ENCODE measurements around the gene FOXO1. TPM values are rescaled to one million over a fixed set of nuclear protein-coding genes. Genes with fewer than 3 reads are reported as not detected.

The FOXO1 gene
- total and polyA plus RNA-seq, 2 of the 13 experiments (the other 11 are each of a cell fraction or from before 2014, with no cell fraction given) = 8.1 to 13.1 TPM

DNA sequence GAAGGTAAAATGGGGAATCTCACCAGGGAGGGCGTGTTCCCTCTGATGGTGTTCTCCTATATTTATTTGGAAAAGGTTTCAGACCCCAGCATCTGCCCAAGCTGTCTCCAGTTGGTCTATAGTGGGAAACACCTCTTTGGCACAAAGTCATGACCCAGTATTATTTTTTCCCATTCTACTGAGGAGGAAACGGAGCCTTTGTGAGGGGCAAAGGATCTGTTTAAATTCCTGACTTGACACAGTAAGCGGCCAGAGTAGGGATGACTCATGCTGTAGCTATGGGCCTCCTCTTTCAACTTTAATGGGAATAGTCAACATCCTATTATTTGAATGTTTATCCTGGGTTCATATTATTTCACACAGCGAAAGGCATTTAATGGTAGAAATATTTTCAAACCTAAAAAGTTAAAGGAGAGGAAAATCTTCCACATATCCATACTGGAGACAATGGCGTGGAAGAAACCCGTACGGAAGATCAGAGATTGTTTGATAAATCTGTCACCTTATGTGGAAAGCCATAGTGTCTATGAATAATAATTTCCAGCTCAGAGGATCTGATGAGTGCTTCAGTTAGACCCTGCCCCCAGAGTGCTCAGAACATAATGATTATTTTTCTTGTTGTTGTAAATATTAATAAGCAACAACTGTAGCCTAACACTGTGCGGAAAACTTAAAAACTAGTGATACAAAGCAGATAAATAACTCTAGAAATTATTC, 126.0 kb downstream of the FOXO1 start (continued):
- TF ChIP-seq, protein P1, sequence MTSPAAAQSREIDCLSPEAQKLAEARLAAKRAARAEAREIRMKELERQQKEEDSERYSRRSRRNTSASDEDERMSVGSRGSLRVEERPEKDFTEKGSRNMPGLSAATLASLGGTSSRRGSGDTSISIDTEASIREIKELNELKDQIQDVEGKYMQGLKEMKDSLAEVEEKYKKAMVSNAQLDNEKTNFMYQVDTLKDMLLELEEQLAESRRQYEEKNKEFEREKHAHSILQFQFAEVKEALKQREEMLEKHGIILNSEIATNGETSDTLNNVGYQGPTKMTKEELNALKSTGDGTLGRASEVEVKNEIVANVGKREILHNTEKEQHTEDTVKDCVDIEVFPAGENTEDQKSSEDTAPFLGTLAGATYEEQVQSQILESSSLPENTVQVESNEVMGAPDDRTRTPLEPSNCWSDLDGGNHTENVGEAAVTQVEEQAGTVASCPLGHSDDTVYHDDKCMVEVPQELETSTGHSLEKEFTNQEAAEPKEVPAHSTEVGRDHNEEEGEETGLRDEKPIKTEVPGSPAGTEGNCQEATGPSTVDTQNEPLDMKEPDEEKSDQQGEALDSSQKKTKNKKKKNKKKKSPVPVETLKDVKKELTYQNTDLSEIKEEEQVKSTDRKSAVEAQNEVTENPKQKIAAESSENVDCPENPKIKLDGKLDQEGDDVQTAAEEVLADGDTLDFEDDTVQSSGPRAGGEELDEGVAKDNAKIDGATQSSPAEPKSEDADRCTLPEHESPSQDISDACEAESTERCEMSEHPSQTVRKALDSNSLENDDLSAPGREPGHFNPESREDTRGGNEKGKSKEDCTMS (CRISPR knock-in tag; conservative IDR thresholded peaks at IDR 0.05) = no peak
- TF ChIP-seq ZNF720 (CRISPR knock-in tag; IDR thresholded peaks at IDR 0.05) (no peak), HNF4A (CRISPR knock-in tag; IDR thresholded peaks at IDR 0.05) (peak; percentile 65), KAT7 (CRISPR knock-in tag; IDR thresholded peaks at IDR 0.05; ENCODE audit: borderline replicate concordance) (no peak), ZFP82 (CRISPR knock-in tag; IDR thresholded peaks at IDR 0.05; ENCODE audit: borderline replicate concordance) (no peak), KDM3A (CRISPR knock-in tag; IDR thresholded peaks at IDR 0.05; ENCODE audit: low read depth) (0 out of 2 replicates have a peak, but pooled peaks have one; percentile 45), ZNF121 (CRISPR knock-in tag; IDR thresholded peaks at IDR 0.05) (no peak), ZNF737 (CRISPR knock-in tag; IDR thresholded peaks at IDR 0.05; ENCODE audit: borderline replicate concordance) (no peak), ZMAT3 (CRISPR knock-in tag; conservative IDR thresholded peaks at IDR 0.05) (no peak), KLF15 (CRISPR knock-in tag; IDR thresholded peaks at IDR 0.05; ENCODE audit: borderline replicate concordance) (no peak), ZNF333 (CRISPR knock-in tag; IDR thresholded peaks at IDR 0.05; ENCODE audit: borderline replicate concordance) (no peak), CBX2 (IDR thresholded peaks at IDR 0.05; ENCODE audit: low read depth, low read length) (no peak), CBX2 (CRISPR knock-in tag; IDR thresholded peaks at IDR 0.05; ENCODE audit: low read depth) (no peak), MTF2 (CRISPR knock-in tag; IDR thresholded peaks at IDR 0.05; ENCODE audit: borderline replicate concordance) (no peak)
- TF ChIP-seq, protein P2, sequence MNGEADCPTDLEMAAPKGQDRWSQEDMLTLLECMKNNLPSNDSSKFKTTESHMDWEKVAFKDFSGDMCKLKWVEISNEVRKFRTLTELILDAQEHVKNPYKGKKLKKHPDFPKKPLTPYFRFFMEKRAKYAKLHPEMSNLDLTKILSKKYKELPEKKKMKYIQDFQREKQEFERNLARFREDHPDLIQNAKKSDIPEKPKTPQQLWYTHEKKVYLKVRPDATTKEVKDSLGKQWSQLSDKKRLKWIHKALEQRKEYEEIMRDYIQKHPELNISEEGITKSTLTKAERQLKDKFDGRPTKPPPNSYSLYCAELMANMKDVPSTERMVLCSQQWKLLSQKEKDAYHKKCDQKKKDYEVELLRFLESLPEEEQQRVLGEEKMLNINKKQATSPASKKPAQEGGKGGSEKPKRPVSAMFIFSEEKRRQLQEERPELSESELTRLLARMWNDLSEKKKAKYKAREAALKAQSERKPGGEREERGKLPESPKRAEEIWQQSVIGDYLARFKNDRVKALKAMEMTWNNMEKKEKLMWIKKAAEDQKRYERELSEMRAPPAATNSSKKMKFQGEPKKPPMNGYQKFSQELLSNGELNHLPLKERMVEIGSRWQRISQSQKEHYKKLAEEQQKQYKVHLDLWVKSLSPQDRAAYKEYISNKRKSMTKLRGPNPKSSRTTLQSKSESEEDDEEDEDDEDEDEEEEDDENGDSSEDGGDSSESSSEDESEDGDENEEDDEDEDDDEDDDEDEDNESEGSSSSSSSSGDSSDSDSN (CRISPR knock-in tag; IDR thresholded peaks at IDR 0.05) = no peak
- TF ChIP-seq, protein P3, sequence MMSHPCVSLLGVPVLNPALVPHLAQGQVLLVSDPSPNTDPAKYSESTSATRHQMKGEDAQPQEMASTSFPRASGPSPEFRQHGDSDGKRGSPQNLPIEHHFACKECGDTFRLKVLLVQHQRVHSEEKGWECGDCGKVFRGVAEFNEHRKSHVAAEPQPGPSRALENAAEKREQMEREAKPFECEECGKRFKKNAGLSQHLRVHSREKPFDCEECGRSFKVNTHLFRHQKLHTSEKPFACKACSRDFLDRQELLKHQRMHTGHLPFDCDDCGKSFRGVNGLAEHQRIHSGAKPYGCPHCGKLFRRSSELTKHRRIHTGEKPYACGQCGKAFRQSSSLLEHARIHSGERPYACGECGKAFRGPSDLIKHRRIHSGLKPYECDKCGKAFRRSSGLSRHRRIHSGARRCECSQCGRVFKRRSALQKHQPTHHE (CRISPR knock-in tag; IDR thresholded peaks at IDR 0.05; ENCODE audit: borderline replicate concordance) = no peak
- TF ChIP-seq, protein P4, sequence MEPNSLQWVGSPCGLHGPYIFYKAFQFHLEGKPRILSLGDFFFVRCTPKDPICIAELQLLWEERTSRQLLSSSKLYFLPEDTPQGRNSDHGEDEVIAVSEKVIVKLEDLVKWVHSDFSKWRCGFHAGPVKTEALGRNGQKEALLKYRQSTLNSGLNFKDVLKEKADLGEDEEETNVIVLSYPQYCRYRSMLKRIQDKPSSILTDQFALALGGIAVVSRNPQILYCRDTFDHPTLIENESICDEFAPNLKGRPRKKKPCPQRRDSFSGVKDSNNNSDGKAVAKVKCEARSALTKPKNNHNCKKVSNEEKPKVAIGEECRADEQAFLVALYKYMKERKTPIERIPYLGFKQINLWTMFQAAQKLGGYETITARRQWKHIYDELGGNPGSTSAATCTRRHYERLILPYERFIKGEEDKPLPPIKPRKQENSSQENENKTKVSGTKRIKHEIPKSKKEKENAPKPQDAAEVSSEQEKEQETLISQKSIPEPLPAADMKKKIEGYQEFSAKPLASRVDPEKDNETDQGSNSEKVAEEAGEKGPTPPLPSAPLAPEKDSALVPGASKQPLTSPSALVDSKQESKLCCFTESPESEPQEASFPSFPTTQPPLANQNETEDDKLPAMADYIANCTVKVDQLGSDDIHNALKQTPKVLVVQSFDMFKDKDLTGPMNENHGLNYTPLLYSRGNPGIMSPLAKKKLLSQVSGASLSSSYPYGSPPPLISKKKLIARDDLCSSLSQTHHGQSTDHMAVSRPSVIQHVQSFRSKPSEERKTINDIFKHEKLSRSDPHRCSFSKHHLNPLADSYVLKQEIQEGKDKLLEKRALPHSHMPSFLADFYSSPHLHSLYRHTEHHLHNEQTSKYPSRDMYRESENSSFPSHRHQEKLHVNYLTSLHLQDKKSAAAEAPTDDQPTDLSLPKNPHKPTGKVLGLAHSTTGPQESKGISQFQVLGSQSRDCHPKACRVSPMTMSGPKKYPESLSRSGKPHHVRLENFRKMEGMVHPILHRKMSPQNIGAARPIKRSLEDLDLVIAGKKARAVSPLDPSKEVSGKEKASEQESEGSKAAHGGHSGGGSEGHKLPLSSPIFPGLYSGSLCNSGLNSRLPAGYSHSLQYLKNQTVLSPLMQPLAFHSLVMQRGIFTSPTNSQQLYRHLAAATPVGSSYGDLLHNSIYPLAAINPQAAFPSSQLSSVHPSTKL (CRISPR knock-in tag; IDR thresholded peaks at IDR 0.05) = peak; percentile 94
